GM19035 (cell line): ENCODE data around the gene GRAMD4.
"Not testable (repeated sequence)": the region's sequence is repeated elsewhere in the genome, so short reads cannot be mapped to it uniquely, and the experiment has no call there.

Experiments used
- ATAC-seq: cut with Tn5 transposase; IDR thresholded peaks from one replicate; pipeline ENCODE4 v1.9.1; 2021; ENCODE audit not compliant: unreplicated experiment

GRAMD4 gene

GRCh38 chr22:46635756-46636155, 15.6 kb downstream of the GRAMD4 start:
- no peak for ATAC-seq

GRCh38 chr22:46636221-46637002, 16.2 kb downstream of the GRAMD4 start:
- no peak for ATAC-seq

- ATAC-seq: no peak
These were observed 17.8 kb downstream of the GRAMD4 start for GRCh38 chr22:46637711-46638600.

GRCh38 chr22:46638601-46639431, 18.6 kb downstream of the GRAMD4 start:
- no peak for ATAC-seq

- ATAC-seq: no peak
These were observed 19.7 kb downstream of the GRAMD4 start for GRCh38 chr22:46639843-46640242.

GRCh38 chr22:46640293-46641055, 20.3 kb downstream of the GRAMD4 start:
- no peak for ATAC-seq

- ATAC-seq: no peak
These were observed 21.7 kb downstream of the GRAMD4 start for GRCh38 chr22:46641811-46642266.

- ATAC-seq: not testable (repeated sequence)
These were observed 22.8 kb downstream of the GRAMD4 start for GRCh38 chr22:46642840-46643480.

- no peak for ATAC-seq
These were observed 26.5 kb downstream of the GRAMD4 start for GRCh38 chr22:46646531-46647215.

GRCh38 chr22:46648225-46648820, 28.1 kb downstream of the GRAMD4 start:
- not testable (repeated sequence) for ATAC-seq

GRCh38 chr22:46649141-46650077, 29.2 kb downstream of the GRAMD4 start:
- ATAC-seq: no peak

- ATAC-seq: no peak
These were observed 30.1 kb downstream of the GRAMD4 start for GRCh38 chr22:46650078-46650810.

- ATAC-seq: no peak
These were observed 31.1 kb downstream of the GRAMD4 start for GRCh38 chr22:46651316-46651715.

GRCh38 chr22:46652081-46652846, 32.1 kb downstream of the GRAMD4 start:
- no peak for ATAC-seq

GRCh38 chr22:46652847-46653331, 32.7 kb downstream of the GRAMD4 start:
- ATAC-seq: no peak

GRCh38 chr22:46653596-46653995, 33.4 kb downstream of the GRAMD4 start:
- no peak for ATAC-seq
